Measurements from ENCODE around the gene OR4S2. TPM values are rescaled to one million over a fixed set of nuclear protein-coding genes. Genes with fewer than 3 reads are reported as not detected.

The OR4S2 gene, protein sequence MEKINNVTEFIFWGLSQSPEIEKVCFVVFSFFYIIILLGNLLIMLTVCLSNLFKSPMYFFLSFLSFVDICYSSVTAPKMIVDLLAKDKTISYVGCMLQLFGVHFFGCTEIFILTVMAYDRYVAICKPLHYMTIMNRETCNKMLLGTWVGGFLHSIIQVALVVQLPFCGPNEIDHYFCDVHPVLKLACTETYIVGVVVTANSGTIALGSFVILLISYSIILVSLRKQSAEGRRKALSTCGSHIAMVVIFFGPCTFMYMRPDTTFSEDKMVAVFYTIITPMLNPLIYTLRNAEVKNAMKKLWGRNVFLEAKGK
- total RNA-seq (ENCODE audit: insufficient read depth, low replicate concordance) = 0.48 TPM

DNA sequence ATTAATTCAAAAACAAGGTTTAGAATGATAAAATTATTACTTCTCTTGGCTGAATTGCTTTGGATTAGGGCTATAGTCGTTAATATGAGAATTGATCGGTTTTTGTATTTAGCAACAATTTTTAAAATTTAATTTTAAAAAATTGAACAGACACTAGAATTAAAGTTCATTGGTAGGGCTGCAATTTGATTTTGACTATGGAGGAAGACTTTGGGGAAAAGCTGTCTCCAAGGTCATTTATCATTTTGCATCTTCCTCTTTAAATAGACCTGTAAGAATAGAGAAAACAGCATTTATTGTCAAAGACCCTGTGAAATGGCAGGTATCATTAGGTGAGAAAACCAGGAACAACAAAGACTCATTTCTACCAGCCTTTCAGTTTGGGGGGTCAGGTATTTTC is at the start of gene OR4S2:
Gene OR4S2 (plus strand): TSS at position 301 of the 400 bp plus-strand sequence. CDS start 2,577 bp downstream, outside the sequence.
- no peak for DNase-seq (ENCODE audit: low spot score)

DNA sequence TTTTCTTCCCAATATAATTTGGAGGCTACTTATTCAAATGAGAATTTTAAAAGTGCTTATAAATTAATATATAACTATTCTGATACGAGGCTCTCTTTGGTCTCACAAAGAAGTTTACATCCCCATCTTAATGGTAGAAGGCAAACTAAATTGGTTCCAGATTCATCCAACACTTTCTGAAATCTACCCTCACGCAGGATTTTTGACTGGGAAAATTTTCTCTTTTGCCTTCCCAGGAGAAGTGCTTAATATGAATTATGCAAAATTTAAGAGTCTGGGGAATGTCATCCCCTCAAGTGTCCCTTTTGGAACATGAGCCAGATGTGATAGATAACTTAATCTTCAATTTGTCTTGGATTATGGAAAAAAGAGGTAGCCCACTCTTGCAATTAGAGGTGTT is 40.6 kb upstream of the OR4S2 start, which contains the start of gene OR4C11:
Gene OR4C11 (minus strand): TSS at position 101 of the 400 bp plus-strand sequence. CDS start 3,272 bp downstream, outside the sequence.
- DNase-seq (ENCODE audit: low spot score) = no peak

DNA sequence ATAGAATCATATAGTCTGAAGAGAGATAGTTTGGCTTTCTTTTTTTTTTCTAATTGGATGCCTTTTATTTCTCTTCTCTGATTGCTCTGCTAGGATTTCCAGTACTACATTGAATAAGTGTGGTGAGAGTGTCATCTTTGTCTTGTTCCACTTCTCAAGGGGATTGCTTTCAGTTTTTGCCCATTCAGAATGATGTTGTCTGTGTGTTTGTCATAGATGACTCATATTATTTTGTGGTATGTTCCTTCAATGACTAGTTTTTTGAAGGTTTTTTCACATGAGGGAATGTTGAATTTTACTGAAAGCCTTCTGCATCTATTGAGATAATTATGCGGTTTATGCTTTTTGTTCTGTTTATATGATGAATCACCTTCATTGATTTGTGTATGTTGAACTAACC is 23.6 kb upstream of the OR4S2 start:
- no peak for DNase-seq (ENCODE audit: low spot score)

DNA sequence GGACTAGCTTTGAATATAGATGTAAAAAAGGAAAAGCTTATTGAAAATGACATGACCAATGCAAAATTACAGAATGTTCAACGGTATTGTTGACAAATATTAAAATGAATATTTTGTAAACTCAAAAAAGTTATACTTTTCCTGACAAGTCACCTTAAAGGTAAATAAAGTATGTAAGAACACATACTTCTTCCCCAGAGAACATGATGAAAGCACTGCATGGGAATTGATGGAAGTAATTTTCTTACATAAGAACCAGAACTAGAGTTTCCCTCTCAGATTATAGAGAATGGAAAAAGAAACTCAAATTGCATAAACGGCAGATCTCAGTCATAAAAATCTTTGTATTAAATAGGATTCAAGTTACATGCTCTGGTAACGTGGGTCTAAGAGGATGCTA is 13.3 kb upstream of the OR4S2 start, which contains the start of gene OR4P4:
Gene OR4P4 (plus strand): TSS at position 301 of the 400 bp plus-strand sequence.
- no peak for DNase-seq (ENCODE audit: low spot score)

DNA sequence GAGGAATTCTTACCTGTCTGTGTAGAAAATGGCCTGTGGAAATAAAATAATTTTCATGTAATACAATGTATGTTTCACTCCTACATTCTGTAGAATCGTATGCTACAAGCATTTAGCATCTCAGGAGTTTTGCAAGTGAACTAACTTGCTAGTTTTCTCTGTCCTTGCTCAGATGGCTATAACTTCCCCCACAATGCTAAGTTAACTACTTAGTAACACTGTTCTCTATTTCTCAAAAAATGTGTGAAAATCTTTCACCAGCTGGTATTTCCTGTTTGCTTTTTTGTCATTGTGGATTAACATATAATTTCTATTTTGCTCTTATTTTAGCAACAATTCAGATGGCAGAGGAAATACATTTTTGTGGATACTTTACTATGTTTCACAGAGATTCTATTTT is 4.4 kb downstream of the OR4S2 start:
- DNase-seq (ENCODE audit: low spot score) = no peak

DNA sequence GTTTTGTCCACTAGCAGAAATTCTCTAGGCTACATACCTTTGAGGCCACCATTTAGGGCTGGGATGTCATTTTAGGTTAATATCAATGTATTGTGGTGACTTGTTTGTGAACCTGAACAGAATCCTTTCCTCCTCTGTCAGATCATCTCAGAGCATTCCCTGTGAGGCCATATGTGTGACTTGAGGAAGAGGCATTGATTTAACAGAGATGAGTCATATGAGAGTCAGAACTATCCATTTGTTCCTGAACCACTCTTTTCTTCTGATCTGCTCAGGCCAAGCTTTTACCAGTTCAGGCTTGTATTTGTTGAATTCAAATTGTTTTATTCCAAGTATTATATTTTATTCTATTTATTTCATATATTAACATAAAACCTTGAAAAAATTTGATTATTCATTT is 7.0 kb downstream of the OR4S2 start:
- no peak for DNase-seq (ENCODE audit: low spot score)

DNA sequence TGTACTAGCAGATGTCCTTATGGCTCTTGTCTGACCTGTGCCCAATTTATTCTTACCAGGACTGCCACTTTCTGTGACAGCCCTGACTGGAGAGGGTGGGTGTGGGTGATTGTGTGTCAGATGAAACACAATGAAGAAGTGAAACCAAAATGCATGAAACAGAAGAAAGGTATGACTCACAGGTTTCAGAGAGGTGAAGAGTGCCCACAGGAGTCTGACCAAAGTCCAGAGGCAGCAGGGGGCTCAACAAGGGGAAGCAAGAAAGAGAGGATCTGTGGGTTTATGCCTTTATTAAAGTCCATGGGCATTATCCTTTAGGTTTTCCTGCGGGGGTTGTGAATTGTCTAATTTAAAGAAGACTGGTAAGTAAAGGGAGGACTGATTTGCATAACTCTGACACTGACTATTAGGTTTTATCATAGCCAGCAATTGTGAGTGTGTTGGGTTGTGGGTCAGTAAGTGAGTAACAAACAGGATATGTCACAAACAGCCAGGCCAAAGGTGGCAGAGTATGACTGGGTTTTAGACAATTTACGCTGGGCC is 10.0 kb downstream of the OR4S2 start:
- DNase-seq (ENCODE audit: low spot score) = no peak

DNA sequence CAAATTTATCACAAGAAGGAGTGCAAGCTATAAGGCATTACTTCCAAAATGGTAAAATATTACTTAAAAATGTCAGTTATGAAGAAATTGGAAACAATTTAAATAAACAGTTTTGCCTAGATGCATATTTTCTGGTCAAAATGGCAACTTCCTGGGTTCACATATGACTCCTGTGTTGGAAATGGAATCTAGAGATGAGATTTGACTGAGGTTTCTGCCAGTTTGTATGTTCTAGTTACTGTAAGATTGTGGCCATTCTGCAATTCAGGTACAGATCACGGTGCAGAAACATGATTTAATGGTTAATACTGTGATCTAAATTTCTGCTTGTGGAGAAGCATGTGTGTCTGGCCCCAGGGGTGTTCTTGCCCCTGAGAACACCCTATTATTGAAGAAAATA is 10.5 kb downstream of the OR4S2 start:
- no peak for DNase-seq (ENCODE audit: low spot score)

DNA sequence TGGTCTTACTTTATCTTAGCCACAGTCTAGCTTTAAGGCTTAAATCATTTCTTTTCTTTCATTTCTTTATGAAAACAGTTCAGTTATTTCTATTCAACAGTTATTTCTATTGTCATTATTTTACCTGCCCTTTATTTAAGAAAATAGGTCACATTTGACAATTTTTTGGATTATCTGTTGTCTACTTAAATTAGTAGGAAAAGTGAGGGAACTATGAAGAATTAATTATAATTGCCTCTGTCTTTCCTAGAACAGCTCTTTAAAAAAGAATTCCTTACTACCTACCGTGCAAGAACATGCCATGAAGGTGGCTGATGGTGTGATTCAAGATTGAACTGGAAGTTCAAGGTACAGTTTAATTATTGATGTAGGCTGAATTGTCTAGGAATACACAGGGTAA is 13.8 kb downstream of the OR4S2 start, which contains the start of gene OR4C6:
Gene OR4C6 (plus strand): TSS at position 301 of the 400 bp plus-strand sequence. CDS start 2,966 bp downstream, outside the sequence.
- no peak for DNase-seq (ENCODE audit: low spot score)

DNA sequence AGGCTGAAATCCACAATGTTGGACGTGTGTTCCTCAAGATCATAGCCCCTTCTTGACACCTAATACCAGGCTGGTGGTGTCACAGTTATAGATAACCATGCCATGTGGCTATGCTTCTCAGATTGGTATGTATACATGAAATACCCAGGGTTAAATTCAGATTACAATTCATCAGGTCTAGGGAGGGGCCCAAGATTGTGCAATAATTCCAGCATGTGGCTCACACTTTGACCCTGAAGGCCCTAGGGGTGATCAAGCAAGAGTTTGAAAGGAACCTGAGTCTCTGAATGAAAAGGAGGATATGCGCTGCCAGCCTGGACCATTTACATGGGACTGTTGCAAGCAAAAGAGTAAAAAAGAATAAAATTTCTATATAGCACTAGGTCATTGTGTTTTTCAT is 21.2 kb downstream of the OR4S2 start:
- DNase-seq (ENCODE audit: low spot score) = no peak

DNA sequence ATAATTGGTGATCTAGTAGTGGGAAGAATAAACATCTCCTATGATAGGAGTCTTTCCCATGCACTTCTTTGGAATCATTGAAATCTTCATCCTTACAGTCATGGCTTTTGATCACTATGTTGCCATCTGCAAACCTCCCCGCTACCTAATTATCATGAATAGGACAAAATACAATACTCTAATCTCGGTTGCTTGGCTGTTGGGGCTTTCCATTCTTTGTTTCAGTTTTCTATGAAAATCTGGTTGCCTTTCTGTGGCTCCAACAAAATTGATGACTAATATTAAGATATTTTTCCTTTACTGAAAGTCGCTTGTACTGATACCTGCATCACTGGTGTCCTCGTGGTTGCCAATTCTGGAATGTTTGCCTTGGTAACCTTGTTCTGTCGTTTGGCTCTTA is 25.7 kb downstream of the OR4S2 start:
- DNase-seq (ENCODE audit: low spot score) = no peak

DNA sequence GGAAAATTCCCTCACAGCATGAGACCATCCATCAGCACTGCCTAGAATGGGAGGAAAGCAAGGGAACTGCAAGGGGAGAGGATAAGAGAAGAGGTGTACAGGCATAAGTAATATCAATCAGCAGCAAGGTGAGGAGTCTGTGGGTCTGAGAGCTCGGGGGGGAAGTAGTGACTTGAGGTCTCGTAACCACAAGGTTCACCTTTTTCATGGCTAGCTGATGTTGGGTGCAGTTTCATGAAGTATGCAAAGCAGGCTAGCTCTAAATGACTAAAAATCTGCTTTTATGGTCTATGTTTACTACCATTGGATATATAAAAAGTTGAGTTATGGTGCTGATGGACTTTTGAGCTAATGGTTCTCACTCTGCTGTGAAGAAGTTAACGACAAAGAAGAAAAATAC is 49.7 kb downstream of the OR4S2 start:
- no peak for DNase-seq (ENCODE audit: low spot score)

DNA sequence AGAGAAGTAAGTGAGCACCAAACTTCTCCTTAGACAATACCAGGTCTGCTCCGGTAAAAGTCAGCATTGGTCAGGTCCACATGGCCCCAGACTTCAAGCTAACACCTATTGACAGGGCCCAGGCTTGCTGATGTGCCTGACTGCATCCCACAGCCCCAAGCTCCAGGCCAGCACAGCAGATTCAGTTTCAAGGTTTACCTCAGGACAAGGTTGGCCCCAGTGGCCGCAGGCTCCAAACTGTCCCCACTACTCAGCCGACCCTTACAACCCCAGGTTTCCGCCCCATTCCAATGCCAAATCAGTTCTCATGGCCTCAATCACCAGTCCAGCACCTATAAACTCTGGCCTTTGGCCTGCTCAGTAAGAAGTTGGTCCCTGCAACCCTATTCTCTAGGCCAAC is 53.3 kb downstream of the OR4S2 start:
- no peak for DNase-seq (ENCODE audit: low spot score)

Other genes starting within 250 kb of the OR4S2 start
- gene OR4C15, start 93.9 kb upstream of the OR4S2 start, total RNA-seq (ENCODE audit: insufficient read depth, low replicate concordance) = not detected
- gene OR4C16, start 76.2 kb upstream of the OR4S2 start, total RNA-seq (ENCODE audit: insufficient read depth, low replicate concordance) = 9.6 TPM
- gene OR4C11, start 40.7 kb upstream of the OR4S2 start, total RNA-seq (ENCODE audit: insufficient read depth, low replicate concordance) = 6.3 TPM
- 3.6 TPM for gene OR4P4, start 13.2 kb upstream of the OR4S2 start, total RNA-seq (ENCODE audit: insufficient read depth, low replicate concordance)
- 0.72 TPM for gene OR4C6, start 13.9 kb downstream of the OR4S2 start, total RNA-seq (ENCODE audit: insufficient read depth, low replicate concordance)
- 9.9 TPM for gene OR5D13, start 125.1 kb downstream of the OR4S2 start, total RNA-seq (ENCODE audit: insufficient read depth, low replicate concordance)
- 1.9 TPM for gene OR5D14, start 147.2 kb downstream of the OR4S2 start, total RNA-seq (ENCODE audit: insufficient read depth, low replicate concordance)
- 1.7 TPM for gene OR5L1, start 163.0 kb downstream of the OR4S2 start, total RNA-seq (ENCODE audit: insufficient read depth, low replicate concordance)
- gene OR5D18, start 171.3 kb downstream of the OR4S2 start, total RNA-seq (ENCODE audit: insufficient read depth, low replicate concordance) = 2.2 TPM
- gene OR5L2, start 178.9 kb downstream of the OR4S2 start, total RNA-seq (ENCODE audit: insufficient read depth, low replicate concordance) = 0.72 TPM
- gene OR5D16, start 190.4 kb downstream of the OR4S2 start, total RNA-seq (ENCODE audit: insufficient read depth, low replicate concordance) = 1.4 TPM
- not detected for gene TRIM51, start 235.0 kb downstream of the OR4S2 start, total RNA-seq (ENCODE audit: insufficient read depth, low replicate concordance)

All from umbilical cord (tissue), 2 donors.